DLD1 (cell line): ENCODE measurements around the gene SEMA5A.

Experiments
- in situ Hi-C: cut with HindIII; loops from 2 replicates; pipeline ENCODE4 v1.10.0; 2017; ENCODE audit warnings: low sequenced_read_pairs

Gene SEMA5A

GRCh38 chr5:9188131-9188530 lies 357.7 kb downstream of the SEMA5A start:
- in situ Hi-C loops, result no loop called here

DNA sequence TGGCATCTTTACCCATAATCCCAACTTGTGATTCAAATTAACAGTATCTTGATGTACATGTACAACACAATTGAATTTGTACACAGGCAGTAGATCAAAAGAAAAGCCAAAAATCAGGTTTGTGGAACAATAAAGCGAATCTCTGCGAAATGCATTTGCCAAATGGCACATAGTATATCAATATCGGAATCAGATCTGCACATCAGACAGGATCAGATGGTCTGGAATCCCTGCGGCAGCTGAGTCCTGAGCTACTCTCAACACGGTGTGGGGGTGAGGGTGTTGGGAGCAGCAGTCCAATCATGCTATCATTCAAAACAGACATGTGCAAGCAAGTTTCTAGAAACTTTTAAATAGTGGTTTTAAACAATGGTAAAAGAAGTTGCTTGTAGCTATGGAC lies 358.3 kb downstream of the SEMA5A start:
- in situ Hi-C loops, result no loop called here

DNA sequence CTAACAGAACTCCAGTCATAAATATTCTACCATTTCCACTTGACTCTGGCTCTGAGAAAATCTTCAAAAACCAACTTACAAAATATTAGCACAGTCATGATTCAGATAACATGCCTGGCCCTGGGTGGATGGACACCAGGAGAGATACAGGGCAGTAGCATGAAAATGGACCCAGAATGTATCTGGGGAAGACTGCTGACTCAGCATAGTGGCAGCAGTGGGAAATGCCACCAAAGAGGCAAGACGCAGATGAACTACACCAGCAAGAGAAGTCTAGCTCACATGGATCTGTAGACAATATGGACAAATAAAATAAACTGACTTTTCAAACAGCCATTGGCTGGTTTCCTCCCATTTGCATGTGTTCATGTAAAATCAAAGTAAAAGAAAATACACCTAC lies 359.8 kb downstream of the SEMA5A start:
- in situ Hi-C loops, result no loop called here

- in situ Hi-C loops, result no loop called here
Observed at GRCh38 chr5:9183992-9184391, 361.9 kb downstream of the SEMA5A start.

DNA sequence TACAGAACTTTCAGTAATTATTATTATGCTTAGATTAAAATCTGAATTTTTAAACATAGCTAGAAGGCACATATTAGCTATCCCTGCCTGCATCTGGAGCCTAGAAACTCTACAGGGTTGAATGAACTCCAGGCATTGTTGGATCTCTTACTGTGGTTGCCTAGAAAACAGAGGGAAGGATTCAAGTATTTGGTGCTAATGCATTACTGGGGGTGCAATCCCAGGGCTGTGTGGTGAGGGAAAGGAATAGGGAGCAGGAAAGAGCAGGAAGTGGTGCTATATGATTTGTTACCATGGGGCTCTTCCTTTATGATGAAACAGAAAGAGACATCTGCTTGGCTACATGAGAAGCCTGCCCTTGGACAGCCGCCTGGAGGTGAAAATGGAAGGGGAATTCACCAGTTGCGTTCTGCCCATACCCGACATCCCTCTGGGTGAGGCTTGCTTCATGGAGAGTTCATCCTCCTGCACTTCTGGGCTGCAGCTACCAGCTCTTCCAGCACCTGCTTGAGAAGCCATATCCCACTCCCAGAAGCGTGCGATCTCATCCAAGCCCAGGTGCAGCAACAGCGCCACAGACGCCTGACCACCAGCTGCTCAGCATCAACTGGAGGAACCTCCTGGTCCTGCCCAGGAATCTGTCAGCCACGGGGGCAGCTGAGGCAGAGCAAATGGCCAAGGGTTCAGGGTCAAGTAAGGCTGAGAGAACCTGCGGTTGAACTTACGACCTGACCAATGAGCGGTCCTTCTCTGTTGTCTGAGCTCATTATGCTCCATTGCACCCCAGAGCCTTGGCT lies 362.8 kb downstream of the SEMA5A start:
- in situ Hi-C loops, result no loop called here

GRCh38 chr5:9176641-9177040 lies 369.2 kb downstream of the SEMA5A start:
- in situ Hi-C loops, result no loop called here

- in situ Hi-C loops, result no loop called here
Observed at GRCh38 chr5:9174446-9174845, 371.4 kb downstream of the SEMA5A start.

- in situ Hi-C loops, result no loop called here
Observed at GRCh38 chr5:9173281-9174048, 372.4 kb downstream of the SEMA5A start.

GRCh38 chr5:9170026-9170425 lies 375.8 kb downstream of the SEMA5A start:
- in situ Hi-C loops, result no loop called here

DNA sequence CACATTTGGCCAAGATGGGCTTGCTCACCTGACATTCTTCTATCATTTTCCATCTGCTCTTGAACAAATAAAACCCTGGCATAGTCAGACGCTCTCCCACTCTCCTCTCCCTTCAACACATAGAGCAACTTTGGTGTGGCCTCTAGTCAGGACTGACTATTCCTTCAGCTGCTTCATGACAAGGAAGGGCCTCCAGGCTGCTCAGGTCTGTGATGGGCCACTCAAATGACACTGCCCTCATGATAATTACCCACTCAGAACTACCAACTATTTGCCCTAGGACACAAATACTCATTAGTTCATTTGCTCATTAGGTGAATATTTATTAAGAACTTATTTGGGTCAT lies 376.3 kb downstream of the SEMA5A start:
- in situ Hi-C loops, result no loop called here

GRCh38 chr5:9168791-9169556 lies 376.9 kb downstream of the SEMA5A start:
- in situ Hi-C loops, result no loop called here

GRCh38 chr5:9166202-9167112 lies 379.4 kb downstream of the SEMA5A start:
- in situ Hi-C loops, result no loop called here

DNA sequence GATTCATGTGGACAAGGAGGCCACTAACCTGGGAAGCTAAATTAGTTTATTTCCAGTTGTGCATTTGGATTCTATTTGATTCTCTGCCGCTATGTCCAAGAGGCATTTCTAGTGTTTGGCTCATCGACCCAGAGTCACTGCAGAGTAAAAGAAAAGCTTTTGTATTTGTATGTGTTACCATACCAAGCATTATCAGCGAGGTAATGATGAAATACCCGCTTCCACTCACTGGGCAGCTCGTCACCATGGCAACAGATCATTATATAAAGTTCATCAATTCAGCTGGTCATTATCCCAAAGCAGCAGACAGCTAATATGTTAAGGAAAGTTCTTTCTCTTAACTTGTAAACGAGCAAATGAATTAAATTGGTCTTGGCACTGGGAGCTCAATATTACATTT lies 380.3 kb downstream of the SEMA5A start:
- in situ Hi-C loops, result no loop called here

DNA sequence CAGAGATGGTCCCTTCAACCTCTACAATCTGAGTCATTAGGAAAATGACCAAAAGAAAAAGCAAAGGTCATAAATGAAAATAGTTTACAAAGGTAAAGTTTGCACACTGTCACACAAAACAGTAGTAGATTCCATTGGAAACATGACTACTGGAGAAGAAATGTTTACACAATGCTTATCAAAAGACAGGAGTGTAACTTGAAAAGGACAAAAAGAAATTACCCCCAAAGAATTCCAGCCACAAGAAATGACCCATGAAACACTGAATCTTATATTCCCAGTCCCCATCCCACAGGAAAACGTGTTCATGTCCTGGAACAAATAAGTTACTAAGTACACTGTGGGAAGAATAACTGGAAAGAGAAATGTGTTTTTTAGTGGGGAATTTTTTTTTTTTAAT lies 385.1 kb downstream of the SEMA5A start:
- in situ Hi-C loops, result no loop called here

DNA sequence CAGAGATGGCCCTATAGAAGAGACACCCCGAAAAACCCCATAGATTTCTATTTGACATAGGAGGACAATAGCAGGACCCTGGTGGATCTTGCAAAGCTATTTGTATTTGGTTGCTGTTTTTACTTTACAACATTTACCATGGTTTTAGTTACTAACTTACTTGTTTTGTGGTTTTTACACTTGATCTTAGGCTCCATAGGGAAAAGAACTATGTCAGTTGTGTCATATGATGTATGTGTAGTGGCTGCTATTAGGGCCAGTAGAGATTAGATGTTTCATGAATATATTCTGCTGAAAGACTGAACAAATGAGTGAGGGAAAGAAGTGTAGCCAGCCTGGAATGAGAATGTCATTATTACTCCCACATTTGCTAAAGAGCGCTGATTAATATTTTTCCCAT lies 388.1 kb downstream of the SEMA5A start:
- in situ Hi-C loops, result no loop called here

- in situ Hi-C loops, result no loop called here
Observed at GRCh38 chr5:9157020-9157419, 388.9 kb downstream of the SEMA5A start.

GRCh38 chr5:9156282-9156681 lies 389.6 kb downstream of the SEMA5A start:
- in situ Hi-C loops, result no loop called here

DNA sequence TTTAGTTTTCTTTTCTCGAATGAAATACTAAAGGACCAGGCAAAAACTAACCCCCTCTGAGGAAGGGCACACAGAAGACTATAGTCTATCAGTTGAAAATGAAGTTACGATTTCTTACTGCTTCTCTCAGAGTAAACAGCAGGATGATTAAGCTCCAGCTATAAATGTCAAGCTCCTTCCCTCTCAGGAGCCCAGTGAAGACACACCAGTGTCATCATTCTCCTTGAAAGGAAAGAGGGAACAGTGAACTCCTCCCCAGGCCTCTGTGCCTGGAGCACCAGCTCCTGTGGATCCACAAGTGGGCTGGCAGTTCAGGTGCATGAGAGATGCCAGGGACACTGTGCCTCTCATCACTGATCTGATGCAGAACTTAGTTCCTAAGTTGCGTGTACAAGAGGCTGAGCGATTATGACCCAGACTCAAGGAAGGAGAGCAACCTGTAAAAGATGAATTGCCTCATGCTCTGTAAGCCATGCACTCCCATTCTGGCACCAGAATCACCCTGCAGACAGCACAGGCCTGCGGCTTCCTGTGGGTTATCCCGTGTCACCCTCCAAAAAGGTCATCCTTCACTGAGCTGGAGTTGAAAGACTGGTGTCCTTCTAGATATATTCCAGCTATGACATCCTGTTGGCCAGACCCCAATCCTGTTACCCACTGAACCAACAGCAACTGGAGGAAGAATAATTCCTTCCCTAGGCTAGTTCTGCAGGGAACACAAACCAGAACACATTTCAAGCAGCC lies 394.0 kb downstream of the SEMA5A start:
- in situ Hi-C loops, result no loop called here

DNA sequence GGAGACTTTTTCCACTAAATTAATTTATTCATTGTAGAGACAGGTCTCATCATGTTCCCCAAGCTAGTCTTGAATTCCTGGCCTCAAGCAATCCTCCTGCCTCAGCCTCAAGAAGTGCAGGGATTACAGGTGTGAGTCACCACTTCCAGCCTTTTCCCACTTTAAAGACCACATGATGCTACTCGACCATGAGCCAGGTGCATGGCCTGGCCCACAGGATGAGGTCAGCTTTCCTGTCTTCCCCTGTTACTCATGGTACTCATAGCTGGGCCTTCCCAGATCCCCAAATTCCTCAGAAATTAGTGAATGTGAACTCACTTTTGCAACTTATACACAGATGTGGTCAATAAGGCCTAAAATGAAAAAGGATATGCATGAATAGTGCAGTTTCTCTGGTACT lies 395.9 kb downstream of the SEMA5A start:
- in situ Hi-C loops, result no loop called here

- in situ Hi-C loops, result no loop called here
Observed at GRCh38 chr5:9148242-9148641, 397.6 kb downstream of the SEMA5A start.
